HG03103 (cell line): ENCODE results near the gene AR.
"Not testable (repeated sequence)": the region's sequence is repeated elsewhere in the genome, so short reads cannot be mapped to it uniquely, and the experiment has no call there.

ENCODE experiments used
- ATAC-seq: cut with Tn5 transposase; IDR thresholded peaks from one replicate; pipeline ENCODE4 v1.9.1; 2021; ENCODE audit warnings: low read depth; ENCODE audit not compliant: unreplicated experiment

Gene AR

DNA sequence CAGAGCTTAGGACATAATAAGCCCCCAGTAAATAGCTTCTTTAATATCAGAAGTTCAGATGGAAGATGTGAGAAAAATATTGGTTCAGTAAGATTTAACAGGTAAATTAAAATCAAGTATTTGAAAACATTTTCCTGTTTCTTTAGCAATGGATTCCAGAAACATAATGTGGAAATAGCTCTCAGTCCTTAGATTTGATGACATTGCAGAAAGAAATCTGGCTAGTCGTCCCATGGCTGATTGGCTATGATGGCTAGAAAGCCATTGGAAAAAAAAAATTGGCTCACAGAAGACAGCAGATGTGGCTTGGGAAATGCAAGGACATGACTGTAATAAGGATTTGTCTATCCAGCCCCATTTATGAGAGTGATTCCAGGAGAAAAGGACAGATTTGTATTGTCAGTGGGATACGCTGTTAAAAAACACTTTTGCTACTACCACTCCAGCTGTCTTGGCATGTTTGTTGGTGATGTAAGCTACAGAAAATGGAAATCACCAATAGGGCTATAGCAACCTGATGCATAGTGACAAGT lies 78.3 kb downstream of the AR start:
- no peak for ATAC-seq

DNA sequence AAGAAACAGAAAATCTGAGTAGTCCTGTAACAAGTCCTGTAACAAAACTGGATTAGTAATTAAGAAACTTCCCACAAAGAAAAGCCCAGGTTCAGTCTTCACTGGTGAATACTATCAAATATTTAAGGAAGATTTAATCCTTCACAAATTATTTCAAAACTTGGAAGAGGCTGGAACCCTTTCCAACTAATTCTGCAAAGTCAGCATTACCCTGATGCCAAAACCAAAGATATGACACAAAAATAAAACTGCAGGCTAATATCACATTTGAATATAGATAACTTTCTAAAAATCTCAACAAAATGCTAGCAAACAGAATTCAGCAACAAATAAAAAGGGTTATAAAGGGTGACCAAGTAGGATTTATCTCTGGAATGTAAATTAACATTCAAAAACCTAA lies 80.5 kb downstream of the AR start:
- no peak for ATAC-seq

DNA sequence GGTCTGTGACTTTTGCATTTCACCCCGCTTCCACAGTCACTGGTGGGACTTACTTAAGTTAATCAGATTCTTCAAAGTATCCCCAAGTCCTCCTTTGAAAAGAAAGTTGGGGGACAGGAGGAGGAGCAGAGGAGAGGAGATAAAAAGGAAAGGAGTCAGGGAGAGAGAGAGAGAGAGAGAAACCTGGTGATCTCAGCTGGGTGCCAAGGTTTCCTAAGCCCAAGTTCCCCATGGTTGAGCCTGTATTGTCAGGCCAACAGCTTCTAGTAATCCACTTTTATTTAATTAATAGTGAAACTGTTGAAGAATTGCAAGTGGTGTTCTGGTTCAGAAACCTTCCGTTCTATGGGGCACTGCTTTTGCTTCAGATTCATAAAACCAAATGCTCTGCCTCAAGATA lies 91.6 kb downstream of the AR start:
- no peak for ATAC-seq

DNA sequence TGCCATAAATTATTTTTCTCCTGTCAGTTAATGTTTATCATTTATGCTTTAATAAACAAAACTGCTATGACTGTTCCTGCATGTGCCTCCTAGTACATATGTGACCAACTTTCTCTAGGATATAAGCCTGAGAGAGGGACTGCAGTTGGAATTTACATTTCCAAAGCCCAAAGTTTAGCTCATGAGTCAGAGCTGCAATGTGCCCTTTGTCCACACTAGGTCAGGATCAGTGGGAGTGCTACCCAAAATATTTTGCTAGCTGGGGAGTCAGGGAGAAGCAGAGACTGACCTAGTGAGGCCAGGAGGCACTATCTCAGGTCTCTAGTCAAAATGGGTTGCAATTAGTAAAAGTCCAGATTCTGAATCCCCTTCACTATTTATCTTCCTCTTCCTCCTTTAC lies 92.7 kb downstream of the AR start:
- no peak for ATAC-seq

DNA sequence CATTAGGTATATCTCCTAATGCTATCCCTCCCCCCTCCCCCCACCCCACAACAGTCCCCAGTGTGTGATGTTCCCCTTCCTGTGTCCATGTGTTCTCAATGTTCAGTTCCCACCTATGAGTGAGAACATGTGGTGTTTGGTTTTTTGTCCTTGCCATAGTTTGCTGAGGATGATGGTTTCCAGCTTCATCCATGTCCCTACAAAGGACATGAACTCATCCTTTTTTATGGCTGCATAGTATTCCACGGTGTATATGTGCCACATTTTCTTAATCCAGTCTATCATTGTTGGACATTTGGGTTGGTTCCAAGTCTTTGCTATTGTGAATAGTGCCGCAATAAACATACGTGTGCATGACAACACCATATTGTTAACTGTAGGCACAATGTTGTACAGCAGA lies 93.5 kb downstream of the AR start:
- ATAC-seq = not testable (repeated sequence)

DNA sequence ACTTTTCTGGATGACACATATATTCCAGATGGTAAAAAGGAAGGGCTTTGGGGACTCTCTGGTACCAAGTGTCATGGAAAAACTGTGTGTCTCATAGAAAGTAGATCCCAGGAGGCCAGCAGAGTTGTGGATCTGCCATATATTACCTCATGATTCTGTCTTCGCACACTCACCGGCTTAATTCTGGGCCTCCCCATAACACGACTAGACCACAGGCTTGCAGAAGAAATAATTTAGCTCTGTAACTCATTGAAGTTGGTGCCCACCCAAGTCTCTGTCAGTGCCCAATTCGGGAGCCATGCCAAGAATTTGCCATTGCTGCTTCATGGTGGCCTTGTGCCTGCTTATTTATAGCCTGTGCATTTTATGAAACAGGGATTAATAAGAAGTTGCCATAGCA lies 104.5 kb downstream of the AR start:
- no peak for ATAC-seq

DNA sequence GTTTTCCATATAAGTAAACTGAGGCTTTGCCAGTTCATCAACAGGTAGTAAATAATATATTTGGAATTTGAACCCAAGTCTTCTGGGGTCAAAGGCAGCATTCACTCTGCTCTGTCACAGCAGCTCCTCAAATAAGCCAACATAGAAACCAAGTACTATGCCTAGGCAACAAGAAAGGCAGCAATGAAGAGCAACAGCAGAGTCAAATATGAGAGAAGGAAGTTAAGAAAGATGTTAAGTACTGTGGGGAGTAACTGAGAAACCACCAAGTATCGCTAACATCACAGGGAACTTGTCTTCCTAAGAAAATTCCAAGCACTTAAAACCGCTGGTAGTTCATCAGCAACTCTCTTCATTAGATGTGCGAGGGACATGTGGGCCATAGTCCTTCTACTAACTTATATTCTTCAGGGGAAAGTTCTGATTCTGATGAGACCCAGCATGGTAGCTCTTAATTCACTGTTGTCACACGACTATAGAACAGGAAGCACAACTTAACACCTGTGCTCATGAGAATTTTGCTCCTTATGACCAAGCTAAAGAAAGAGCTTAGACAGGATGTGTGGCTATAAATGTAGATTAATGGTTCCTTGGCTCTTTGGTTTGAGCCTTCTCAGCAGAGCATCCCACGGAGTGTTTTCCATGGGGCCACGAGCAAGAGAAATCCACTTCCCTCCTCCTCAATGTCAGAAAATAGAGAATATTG lies 107.8 kb downstream of the AR start:
- ATAC-seq = no peak

DNA sequence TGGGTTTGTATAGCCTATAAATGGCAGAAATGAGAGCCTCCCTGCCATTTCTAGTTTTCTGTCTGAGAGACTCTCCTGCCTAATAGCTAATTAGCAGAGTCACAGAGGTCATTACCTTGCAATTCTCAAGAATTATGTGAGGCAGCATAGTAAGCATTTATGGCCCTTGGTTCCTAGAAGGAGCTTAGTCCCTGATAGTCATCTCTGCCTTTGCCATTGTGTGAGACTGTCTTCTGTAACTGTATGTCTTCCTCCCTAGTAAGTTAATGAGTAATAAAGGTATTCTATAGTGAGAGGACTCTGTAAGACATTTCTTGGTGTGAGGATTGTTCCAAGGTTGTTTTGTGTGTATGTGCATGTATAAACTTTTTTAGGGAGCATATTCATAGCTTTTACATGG lies 108.7 kb downstream of the AR start:
- ATAC-seq = no peak

DNA sequence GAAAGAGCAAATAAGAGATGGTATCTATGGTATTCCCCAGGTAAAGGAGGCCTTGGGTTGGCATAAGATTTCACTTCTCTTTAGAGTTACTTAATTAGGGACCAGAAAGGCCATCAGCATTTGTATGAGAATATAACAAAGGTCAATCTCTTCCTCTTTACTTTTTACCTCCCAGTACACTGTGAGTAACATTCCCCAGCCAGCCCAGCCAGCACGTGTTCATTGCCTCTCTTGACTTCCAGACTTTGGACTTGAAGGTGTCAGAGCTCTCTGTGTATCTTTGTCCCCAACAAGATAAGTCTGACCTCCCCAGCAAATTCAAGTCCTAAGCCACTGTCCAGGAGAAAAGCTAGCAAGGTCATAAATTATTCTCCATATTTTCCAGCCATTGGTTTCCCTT lies 110.5 kb downstream of the AR start:
- ATAC-seq = no peak

DNA sequence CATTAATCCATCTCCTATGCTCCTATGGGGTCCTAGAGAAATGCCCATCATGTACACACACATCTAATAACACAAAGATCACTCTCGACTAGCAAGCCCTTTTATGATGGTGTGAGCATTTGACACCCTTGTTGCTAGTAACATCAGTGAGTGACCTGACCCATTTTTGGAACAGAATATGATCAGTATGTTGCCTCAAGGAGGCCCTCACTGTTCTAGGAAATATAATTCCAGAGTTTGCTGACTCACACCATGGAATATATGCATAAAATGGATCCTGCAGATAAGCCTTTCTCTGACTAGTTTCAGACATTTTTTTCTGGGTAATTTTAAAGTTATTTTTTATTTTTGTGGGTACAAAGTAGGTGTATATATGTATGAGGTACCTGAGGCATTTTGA lies 121.8 kb downstream of the AR start:
- no peak for ATAC-seq

DNA sequence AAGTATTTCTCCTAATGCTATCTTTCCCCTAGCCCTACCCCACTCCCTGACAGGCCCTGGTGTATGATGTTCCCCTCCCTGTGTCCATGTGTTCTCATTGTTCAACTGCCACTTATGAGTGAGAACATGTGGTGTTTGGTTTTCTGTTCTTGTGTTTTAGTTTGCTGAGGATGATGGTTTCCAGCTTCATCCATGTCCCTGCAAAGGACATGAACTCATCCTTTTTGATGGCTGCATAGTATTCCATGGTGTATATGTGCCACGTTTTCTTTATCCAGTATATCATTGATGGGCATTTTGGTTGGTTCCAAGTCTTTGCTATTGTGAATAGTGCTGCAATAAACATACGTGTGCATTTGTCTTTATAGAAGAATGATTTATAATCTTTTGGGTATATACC lies 126.9 kb downstream of the AR start:
- ATAC-seq = not testable (repeated sequence)

DNA sequence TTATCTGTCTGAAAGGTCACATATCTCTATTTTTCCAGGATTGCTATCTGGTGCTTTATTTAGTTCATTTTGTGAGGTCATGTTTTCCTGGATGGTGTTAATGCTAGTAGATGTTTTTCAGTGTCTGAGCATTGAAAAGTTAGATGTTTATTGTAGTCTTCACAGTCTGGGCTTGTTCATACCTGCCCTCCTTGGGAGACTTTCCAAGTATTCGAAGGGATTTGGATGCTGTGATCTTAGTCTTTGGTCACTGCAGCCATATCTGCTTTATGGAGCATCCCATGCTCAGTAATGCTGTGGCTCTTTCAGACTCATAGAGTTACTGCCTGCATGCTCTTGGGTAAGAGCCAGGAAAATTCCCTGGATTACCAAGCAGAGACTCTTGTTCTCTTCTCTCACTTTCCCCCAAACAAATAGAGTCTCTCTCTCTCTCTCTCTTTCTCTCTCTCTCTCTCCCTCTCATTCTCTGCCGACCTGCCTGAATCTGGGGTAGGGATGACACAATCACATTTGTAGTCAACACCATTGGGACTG lies 130.0 kb downstream of the AR start:
- no peak for ATAC-seq

DNA sequence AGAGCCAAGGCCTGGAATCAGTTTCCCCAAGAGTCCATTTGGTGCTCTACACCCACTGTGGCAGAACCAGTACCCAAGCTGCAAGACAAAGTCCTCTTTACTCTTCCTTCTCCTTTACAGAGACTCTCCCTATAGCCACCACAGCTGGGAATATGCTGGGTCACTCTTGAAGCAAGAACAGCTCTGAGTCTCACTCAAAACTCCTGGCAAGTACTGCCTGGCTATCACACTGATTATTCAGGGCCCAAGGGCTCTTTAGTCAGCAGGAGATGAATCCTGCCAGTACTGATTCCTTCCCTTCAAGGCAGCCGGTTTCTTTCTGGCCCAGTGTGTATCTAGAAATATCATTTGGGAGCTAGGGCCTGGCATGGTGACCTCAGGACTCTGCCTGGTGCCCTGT lies 130.9 kb downstream of the AR start:
- ATAC-seq = no peak

DNA sequence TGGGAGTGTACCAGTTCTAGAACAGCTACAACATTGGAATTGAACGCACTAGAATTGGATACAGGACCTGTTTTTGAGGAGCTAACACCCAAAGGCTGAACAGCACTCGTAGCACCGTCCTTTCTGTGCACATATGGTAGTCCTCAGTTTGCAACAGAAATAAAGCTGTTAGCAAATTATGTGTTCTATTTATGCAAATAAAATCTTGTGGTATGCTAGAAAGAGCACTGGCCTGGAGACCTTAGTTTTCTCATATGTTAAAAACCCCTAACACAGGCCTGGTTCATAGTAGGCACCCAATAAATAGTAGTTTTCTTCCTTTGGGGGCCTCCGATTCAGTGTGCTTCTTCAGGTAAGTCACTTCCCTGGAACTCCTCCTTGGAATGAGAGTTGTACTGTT lies 140.3 kb downstream of the AR start:
- ATAC-seq = no peak

DNA sequence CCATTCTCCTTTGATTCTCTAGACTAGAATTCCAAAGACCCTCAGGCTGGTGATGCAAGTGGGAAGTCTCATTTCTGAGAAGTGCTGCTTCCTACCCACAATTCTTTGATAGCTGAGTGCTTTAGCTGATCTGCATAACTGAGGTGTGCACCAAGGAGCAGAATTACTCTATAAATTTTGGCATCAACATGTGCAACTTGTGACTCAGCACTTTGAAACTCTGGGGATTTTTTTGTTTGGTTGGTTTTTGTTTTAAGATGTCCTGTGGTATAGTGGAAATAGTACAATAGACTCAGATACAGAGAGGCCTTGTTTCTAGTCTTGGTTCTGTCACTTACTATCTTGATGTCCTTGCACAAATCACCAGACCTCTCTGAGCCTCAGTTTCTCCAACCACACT lies 148.4 kb downstream of the AR start:
- ATAC-seq = no peak

DNA sequence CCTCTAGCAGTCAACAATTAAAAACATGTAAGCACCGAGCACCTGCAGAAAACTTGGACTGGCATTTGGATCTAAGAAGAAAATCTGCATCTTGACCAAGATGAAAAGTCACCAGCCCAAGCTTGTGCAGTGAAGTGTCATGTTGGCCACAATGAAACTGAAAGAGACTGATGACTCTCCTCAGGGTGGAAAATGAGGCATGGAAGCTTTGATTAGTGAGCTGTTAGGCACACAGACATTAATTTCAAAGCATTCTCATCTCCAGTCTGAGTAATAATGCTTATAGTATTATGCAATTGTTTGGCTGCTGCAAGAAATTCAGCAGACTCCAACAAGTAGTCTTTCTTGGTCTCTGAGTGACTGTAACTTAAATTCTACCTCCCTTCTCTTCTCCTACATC lies 150.1 kb downstream of the AR start:
- ATAC-seq = no peak

DNA sequence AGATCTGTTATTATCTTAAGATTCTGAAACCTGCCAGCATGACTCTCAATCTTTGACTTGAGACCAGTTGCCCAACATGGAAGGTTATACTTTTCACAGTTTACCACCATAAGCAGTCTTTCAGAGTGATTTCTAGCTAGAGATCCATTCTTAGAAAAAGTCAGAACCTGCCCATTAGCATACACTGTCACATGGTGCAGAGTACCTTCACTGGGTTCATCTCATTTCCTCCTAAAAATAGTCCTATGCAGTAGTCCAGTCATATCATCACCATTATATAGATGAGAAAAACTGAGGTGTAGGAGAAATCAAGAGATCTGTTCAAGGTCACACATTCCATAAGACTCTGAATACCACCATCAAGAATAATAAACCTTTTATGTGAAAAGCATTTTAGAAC lies 153.6 kb downstream of the AR start:
- no peak for ATAC-seq

DNA sequence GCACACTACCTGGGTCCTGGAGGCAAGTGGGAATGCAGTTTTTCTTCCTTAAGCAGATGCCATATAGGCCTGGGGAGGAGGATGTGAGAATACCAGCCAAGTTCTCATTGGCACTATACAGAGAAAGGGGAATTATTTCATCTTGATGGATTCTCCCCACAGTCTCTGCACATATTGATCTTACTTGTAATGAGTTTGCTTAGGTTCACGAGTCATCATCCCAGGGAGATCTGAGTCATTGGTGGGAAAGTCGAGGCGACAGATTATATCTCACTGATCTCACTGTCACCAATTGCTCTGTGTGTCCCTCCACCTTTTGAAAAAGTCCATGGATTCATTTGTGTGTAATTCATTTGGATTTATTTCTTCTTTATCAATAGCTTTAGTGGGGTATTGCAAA lies 156.8 kb downstream of the AR start:
- ATAC-seq = no peak

DNA sequence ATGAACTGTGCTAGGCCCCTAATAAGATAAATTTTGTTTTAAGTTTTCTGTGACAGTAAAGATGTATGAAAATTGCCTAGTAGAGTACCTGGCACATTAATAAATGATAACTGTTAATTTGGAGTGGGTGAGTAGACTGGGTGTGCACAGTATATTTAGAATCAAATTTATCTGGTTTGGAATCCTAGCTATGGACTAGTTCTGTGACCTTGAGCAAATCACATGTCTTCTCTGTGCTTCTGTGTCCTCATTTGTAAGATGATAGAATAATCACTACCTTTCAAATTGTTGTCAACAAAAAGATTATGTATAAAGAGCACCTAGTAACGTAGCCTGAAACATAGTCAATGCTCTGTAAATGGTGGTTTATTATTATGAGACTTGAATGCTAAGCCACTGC lies 170.2 kb downstream of the AR start:
- no peak for ATAC-seq

DNA sequence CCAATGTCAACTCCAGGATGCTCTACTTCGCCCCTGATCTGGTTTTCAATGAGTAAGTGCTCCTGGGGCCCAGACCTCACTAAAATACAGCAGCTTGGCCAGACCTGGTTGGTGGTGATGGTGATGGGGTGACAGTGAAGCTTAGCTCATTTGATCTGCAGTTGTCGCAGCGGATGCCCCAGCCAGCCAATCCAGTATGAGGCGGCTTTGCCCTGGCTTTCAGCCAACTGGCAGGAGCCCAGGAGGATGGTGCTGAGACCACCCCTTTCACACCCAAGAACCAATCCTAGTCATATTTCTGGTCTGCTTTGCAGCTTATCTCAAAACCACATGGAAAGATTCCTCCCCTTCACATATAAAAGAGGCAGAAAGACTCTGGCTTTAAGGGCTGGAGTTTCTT lies 173.8 kb downstream of the AR start:
- no peak for ATAC-seq

DNA sequence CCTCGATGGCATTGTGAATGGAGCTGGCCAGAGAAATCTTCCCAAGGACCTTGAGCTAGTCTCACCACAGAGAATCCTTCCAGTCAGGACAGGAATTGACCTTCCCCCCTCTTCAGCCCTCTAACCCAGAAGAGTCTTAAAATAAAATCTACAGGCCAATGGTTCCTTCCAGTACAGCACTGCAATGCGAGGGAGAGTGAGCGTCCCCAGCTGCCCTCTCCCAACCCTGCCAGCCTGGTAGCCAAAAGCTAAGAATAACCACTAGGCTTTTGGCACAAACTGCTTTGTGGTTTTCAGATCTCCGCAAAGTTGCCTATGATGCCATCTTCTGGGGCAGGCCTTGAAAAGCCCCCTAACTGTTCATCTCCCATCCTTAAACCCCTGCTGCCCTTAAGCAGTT lies 175.1 kb downstream of the AR start:
- no peak for ATAC-seq

DNA sequence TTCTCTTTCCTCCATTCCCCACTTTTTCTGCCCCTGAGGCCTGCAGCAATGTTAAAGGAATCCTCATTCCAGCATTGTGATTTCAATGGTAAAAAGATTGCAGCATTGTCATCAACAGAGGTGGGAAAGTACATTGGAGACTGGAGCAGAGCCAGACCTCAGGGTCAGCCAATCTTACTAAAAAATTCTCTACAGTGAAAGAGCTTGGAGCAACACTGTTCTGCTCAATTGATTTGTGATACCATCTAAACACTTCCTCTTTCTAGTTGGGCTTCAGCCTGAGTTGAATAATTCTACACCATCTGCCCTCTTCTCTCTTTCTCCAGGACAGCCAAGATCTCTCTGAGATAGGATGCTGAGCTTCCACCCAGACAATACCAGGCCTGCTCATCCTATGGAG lies 176.5 kb downstream of the AR start:
- ATAC-seq = no peak

DNA sequence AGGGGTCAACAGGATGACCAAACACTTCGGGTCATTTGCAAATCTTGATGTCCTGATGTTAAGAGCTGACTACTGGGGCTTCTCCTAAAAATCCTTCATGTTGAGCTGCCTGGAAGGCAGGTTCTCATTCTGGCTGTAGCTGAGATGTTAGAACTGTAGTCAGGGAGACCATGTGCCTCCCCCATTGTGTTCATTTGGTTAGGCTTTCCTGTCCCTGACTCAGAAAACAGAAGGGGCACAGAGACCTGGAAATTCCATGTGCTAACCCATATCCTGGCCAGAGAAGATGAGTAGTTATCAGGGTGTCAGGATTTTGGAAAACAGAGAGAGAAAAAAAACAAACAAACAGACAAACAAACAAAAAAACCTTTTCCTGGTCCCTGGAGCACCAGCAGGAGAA lies 177.5 kb downstream of the AR start:
- no peak for ATAC-seq
